ENCODE data around the gene CAMKV. TPM values are rescaled to one million over a fixed set of nuclear protein-coding genes. Genes with fewer than 3 reads are reported as not detected.
"Not testable (repeated sequence)": the region's sequence is repeated elsewhere in the genome, so short reads cannot be mapped to it uniquely, and the experiment has no call there.

Gene CAMKV
- total RNA-seq, 4 donors from 2014 or later = not detected

DNA sequence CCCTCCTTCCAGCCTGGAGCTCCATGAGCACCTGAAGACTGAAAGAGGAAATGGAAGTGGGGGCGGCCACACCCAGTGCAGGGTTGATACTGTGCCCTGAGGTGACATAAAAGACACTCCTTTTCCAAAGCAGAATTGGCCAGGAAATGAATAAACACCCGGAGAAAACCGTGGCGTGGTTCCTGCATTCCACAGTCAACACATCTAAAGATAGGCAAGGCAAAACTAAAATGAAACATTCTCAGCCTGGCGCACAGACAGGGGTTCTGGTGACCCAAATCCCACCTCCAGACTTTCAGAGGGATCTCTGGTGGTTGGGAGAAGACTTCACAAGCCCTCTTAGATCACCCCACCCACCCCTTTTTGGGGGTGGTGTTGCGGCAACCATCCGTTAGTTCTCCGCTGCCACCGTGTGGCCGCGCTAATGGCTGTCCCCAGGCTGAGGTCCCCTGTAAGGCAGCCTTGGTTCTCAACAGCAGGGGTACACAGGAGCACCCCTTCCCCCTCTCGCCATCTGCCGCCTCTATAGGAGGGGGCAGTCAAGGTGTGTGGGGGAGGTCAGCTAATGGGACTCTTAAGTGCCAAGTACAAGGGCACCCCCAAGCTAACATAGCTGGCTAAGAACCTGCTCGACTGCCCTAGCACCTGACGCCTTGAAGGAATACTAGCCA is 36.5 kb upstream of the CAMKV start:
- H3K36me3 ChIP-seq = peaks cover 3 to 8% of the 10 kb centered on the region in 2 donors
- no peak overlapping the region for H3K4me3 ChIP-seq (replicated peaks in 1 of 3)
- intact Hi-C loops (cut with DNase I) = loop anchor here (10.0 kb wide), 1 partner anchor 201 kb away; no protein-coding TSS in a partner anchor
- WGBS, 2 donors = 6 to 7% methylated on average over 13 to 14 of the region's 15 CpGs
- no peaks in the 10 kb centered on the region for H3K9me3 ChIP-seq
- no peak for TF ChIP-seq POLR2A (IDR thresholded peaks at IDR 0.05)
- TF ChIP-seq, protein P1, sequence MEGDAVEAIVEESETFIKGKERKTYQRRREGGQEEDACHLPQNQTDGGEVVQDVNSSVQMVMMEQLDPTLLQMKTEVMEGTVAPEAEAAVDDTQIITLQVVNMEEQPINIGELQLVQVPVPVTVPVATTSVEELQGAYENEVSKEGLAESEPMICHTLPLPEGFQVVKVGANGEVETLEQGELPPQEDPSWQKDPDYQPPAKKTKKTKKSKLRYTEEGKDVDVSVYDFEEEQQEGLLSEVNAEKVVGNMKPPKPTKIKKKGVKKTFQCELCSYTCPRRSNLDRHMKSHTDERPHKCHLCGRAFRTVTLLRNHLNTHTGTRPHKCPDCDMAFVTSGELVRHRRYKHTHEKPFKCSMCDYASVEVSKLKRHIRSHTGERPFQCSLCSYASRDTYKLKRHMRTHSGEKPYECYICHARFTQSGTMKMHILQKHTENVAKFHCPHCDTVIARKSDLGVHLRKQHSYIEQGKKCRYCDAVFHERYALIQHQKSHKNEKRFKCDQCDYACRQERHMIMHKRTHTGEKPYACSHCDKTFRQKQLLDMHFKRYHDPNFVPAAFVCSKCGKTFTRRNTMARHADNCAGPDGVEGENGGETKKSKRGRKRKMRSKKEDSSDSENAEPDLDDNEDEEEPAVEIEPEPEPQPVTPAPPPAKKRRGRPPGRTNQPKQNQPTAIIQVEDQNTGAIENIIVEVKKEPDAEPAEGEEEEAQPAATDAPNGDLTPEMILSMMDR (IDR thresholded peaks at IDR 0.05) = peak; percentile 36 to 74 (median 67)
- peak overlapping the region; percentile 5 to 58 (median 33) for H3K27ac ChIP-seq
- H3K4me1 ChIP-seq = peaks cover 6 to 37% of the 10 kb centered on the region in 2 donors
- no peaks in the 10 kb centered on the region for H3K27me3 ChIP-seq
- DNase-seq = peak; percentile 51 to 52

GRCh38 chr3:49904448-49904847 is 34.7 kb upstream of the CAMKV start:
- H3K9me3 ChIP-seq; H3K27me3 ChIP-seq; H3K36me3 ChIP-seq; H3K4me3 ChIP-seq (replicated peaks in 1 of 3); DNase-seq: not testable (repeated sequence)
- Histone ChIP-seq H3K27ac (peak overlapping the region in 1 of 3 donors; percentile 54), H3K4me1 (peaks cover 18 to 51% of the 10 kb centered on the region in 2 donors)
- intact Hi-C loops (cut with DNase I) = loop anchor here (5.0 to 10.0 kb wide), 2 partner anchors 102 to 200 kb away; partner anchors contain the start of gene INKA1
- 97% methylated on average over 7 to 13 of the region's 13 CpGs for WGBS, 2 donors

DNA sequence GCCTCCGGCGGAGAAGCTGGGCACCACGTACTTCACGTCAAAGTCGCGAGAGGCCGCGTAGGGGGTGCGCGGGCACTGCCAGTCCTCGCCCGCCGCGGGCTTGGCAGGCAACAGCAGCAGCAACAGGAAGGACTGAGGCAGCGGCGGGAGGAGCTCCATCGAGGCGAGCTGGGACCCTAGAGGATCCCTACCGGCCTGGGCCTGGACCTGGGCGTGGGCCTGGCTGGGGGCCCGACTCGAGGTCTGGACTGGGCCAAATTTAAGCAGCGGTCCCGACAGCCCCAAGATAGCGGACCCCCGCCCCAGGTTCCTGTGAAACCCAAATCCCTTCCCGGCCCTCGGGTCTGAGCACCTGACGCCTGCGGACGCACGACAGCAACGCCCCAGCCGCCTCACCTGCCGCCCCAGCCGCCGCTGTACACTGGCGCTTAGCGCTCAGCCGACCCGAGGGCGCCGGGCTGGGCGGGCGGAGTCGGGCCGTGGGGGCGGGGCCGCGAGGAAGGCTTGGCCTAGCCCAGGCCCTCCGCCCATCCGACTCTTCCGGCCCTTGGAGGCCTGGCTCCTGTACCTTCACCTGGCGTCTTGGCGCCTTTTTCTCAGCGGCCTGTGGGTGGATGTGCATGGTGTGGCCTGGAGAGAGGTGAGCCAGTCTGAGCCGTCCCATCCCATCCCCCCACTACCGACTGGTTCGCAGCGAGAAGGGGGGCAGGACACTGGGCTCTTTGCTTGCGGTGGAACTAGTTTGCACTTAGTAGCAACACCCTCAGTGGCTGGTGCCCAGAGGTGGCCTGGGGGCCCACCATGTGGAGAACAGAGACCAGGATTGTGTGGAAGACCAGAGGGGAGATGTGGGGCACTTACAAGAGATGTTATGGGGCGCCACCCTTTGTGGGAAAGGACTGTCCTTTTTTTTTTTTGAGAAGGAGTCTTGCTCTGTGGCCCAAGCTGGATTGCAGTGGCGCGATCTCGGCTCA is 34.0 kb upstream of the CAMKV start, which contains the start of gene MST1R:
Gene MST1R (minus strand): TSS at position 423 of the 974 bp plus-strand sequence. CDS start 264 bp downstream, at position 159.
- TF ChIP-seq POLR2A (IDR thresholded peaks at IDR 0.05) = peak in 1 of 2 donors; percentile 54
- TF ChIP-seq, protein P1 (IDR thresholded peaks at IDR 0.05) = peak in 1 of 6 experiments; percentile 18
- WGBS, 2 donors = 53 to 85% methylated on average over 21 to 29 of the region's 65 CpGs
- Histone ChIP-seq H3K27ac (peak within 1 kb of the TSS in 2 of 3 donors; percentile 37 to 54), H3K4me3 (replicated peaks in 1 of 3) (peak within 1 kb of the TSS in 1 of 3 donors; percentile 23), H3K4me1 (peaks cover 18 to 51% of the 10 kb centered on the region in 2 donors), H3K9me3 (no peaks in the 10 kb centered on the region), H3K36me3 (no peaks in the 10 kb centered on the region), H3K27me3 (no peaks in the 10 kb centered on the region)
- DNase-seq = peak; percentile 93 to 97
- intact Hi-C loops (cut with DNase I) = loop anchor here (5.0 to 10.0 kb wide), 2 partner anchors 101 to 199 kb away; partner anchors contain the start of gene INKA1

GRCh38 chr3:49902511-49903345 is 33.0 kb upstream of the CAMKV start:
- no peak overlapping the region for H3K4me3 ChIP-seq (replicated peaks in 1 of 3)
- WGBS, 2 donors = 97% methylated on average over 17 to 35 of the region's 44 CpGs
- no peaks in the 10 kb centered on the region for H3K9me3 ChIP-seq
- no peaks in the 10 kb centered on the region for H3K36me3 ChIP-seq
- intact Hi-C loops (cut with DNase I) = loop anchor here (5.0 to 10.0 kb wide), 2 partner anchors 100 to 198 kb away; partner anchors contain the start of gene INKA1
- H3K4me1 ChIP-seq = peaks cover 18 to 51% of the 10 kb centered on the region in 2 donors
- TF ChIP-seq, protein P1 (IDR thresholded peaks at IDR 0.05) = no peak
- no peak for TF ChIP-seq POLR2A (IDR thresholded peaks at IDR 0.05)
- H3K27ac ChIP-seq = no peak overlapping the region
- no peaks in the 10 kb centered on the region for H3K27me3 ChIP-seq
- peak in 1 of 2 donors; percentile 5 for DNase-seq

Measured in thyroid gland (tissue), 4 donors.